SW 1271 (cell line): ENCODE measurements around the gene CYP2W1.
"Not testable (repeated sequence)": the region's sequence is repeated elsewhere in the genome, so short reads cannot be mapped to it uniquely, and the experiment has no call there.

Source experiments
- DNase-seq, 2 experiments: peaks; one replicate each; lab custom pipeline; 2025; lab: John Stamatoyannopoulos, UW

The CYP2W1 gene

DNA sequence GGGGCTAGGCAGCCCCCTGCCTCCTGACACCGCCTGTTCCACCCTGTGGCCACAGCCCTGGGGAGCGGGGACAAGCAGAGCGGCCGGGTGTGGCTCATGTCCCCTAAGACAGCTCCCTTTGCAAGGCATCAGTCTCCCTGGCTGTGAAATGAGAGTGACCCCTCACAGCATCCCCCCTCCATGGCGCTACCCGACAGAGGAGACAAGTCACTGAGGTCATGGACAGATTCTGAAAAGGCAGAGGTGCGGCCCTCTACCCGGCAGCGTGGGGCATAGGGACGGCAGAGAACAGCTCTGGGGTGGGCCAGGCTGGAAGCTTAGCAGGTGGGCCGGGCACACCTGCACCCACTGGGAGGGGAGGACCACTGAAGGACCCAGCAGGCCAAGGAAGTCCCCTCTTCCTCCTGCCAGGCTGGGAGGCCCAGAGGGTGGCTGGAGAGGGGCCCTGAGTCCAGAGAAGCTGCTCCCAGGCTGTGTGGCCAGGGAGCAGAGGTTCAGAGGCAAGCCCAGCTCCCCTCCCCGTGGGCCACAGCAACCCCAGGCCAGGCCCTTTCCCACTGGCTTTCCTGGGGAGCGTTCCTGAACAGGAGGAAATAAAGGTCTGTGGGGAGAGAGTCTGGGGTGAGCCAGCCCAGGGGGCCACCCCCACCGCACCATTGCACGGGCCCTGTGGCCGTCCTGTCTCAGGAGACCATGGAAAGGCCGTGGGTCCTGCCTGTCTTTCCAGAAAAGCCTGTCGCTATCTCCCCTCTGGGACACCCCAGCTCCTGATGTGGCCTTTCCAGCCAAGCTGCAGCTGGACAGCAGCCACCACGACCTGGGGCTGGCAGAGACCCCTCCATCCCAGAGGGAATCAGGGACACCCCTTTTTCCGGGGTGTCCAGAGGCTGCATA lies 30.2 kb upstream of the CYP2W1 start:
- no peak for DNase-seq

DNA sequence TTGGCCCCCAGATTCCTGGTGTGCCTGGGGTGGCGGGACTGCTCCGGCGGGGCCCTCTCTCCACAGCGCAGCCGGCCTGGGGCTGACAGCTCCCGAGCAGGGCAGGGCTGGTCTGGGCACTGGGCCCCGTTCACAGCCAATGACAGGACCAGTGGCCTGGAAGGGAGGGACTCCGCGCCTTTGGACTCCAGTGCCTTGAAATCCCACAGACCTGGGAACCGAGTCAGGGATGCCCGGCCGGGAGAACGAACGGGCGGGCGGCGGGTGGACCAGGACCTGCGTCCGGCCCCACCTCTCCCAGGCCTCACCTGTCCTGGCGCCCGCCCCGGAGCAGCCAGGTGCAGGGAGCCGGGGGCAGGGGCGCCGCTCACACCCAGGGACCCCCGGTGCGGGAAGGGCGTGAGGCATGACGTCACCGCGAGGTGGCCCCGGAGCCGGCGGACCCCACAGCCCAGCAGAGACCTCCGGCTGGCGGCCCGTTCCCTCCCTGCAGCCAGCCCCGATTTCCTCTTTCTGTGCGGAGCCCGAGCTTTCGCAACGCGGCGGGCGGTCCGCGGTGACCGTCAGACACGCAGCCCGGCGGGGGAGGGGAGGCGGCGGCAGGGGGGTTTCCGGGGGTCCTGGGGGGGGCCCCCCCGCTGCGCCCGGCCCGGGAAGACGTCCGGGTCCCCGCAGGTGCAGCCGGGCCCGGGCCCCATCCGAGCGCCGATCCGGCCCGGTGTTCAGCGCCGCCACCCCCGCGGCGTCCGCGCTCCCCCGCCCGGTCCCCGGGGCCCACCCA lies 29.2 kb upstream of the CYP2W1 start:
- DNase-seq, result no peak

DNA sequence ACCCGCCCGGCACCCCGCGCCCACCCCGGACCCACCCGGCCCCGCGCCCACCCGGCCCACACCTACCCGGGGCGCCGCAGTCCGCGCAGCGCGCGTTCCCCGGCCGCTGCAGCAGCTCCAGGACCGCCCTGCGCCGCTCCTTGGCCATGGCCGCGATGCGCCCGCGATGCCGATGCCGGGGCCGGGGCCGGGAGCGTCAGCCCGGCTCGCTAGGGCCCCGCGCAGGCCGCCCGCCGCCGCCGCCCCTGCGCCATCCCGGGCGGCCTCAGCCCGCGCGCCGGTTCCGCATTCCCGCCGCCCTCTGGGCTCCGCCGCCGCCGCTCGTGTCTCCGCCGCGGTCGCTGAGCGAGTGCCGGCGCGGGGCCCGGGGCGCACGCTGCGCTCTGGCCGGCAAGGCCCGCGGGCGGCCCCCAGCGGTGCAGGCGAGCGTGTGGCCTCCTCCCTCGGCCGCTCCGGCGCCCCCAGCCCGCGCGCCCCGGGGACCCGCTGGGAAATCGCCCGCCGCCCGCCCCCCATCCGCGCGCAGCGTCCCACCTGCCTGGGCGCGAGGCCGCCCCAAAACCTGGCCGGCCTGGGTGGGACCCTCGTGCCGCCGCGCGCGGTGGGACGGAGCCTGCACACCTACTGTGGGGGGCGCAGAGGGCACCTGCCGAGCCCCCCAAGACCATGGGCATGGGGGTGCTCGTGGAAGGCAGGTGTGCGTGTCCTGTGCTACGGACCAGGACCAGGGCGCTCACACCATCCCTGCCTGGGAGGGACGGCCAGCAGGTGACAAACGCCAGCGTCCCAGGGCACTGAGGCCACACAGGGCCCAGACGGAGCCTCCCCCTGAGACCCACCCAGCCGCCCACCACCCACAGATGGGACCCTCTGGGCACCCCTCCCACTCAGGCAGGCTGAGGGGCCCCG lies 28.4 kb upstream of the CYP2W1 start, which contains the start of gene ADAP1:
Gene ADAP1, minus strand, starts transcription at position 351 of the 909 bp plus-strand sequence. Its CDS starts 203 bp downstream, at position 148.
- no peak for DNase-seq

DNA sequence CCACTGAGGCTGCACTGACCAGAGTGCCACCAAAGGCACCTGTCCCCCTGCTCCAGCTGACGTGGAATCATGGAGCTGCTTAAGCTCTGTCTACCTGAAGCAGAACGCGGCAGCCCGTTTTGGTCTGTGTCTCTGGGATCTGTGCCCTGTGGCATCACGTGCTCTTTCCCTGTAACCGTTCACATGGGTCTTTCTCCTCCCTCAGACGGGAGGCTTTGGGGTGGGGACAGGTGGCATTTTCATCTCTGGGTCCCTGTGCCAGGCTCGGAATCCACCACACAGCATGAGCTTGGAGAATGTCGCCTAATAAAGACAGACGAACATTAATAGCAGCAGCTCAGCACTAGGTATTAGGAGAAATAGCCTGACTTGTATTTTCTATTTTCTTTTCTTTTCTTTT lies 26.9 kb upstream of the CYP2W1 start:
- no peak for DNase-seq

DNA sequence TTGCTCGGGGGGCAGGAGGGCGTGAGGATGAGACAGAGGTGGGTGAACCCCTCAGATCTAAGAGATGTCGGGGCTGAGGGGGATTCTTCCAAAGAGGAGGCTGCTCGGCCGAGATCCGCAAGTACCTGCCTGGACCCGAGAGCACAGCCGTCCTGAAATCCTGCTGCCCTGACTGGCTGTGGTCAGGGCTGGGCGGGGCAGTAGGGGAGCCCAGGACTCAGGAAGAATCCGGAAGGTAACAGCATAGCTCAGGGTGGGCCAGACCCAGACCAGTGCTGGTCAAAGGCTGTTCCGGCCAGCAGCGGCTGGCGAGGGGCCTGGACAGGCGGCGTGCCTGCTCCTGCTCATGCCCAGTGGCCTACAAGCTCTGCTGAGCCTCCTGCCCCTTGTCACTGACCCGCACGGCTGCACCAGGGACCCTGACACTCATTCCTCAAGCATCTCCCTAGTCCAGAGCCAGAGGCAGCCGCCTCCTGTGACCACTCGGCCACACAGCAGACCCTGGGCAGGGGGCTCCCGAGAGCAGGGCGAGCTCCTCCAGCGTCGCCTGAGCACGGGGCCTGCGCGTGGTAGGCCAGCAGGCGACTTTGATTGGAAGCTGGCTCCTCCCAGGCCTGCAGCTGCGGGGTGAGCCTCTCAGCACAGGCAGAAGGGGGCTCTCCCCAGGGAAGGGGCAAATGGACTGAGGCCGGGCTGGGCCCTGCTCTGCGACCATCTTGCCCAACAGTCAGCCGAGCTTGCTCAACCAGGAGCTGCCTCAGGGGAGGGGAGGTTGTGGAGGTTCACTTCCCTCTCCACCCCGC lies 25.4 kb upstream of the CYP2W1 start:
- no peak for DNase-seq

DNA sequence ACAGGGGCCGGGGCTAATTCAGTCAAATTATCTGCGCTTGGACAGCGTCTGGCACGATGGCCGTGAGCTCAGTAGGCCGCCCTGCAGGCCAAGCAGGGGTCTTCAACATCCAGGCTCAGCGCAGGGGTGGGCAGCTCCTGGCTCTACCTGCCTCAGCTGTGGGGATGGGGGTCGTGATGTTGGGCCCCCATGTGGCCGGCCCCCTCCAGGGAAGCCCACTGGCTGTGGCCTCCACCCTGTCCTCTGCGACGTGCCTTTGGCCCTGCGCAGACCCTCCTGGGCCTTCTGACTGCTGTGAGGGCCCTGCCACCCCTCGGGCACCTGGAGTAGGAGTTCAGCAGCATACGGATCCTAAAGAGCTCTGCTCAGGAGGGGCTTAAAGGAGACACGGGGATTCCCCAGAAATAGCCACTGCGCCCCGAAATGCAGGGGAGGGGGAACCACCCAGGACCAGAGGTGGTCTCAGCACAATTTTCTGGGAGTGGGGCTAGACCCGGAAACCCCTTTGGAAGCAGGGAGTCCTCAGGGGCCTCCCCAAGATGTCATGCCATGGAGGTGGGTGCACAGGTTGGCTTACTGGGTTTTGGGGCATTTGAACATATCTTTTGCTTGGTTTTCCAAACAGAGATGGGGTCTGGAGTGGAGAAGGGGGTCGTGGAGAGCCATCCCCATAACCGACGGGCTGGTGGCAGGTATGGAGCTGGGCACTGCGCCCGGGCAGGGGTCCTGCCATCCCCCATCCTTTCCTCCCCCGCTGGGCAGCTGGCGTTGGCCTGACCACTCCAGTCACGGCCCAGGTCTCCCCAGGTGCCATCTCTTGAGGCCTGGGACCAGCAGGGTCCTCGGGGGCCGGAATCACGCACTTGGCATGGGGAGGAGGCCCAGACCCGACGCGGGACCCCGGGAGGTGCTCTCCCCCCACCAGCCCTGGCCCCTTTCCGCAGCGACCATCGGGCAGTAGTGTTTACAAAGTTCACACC lies 24.5 kb upstream of the CYP2W1 start:
- DNase-seq, result no peak

DNA sequence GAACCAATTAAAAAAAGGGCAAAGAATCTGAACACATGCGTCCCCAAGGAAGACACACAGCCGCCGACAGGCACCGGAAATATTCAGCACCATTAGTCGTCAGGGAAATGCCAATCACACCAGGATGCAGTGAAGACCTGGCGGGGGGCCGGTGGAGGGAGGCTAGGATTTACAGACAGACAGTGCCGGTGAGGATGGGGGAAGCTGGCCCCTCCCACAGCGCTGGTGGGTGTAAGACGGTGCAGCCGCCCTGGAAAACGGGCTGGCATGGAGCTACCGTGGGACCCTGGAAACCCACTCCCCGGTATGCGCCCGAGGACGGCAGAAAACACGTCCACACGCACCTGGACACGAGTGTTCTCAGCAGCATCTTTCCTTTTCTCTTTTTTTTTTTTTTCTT lies 23.7 kb upstream of the CYP2W1 start:
- no peak for DNase-seq

DNA sequence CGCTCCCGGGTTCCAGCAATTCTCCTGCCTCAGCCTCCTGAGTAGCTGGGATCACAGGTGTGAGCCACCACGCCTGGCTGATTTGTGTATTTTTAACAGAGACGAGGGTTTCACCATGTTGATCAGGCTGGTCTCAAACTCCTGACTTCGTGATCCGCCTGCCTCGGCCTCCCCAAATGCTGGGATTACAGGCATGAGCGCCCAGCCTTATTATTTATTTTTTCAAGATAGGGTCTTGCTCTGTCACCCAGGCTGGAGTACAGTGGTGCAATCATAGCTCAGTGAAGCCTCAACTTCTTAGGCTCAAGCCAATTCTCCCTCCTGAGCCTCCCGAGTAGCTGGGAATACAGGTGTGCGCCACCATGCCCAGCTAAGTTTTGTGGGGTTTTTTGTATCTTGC lies 23.2 kb upstream of the CYP2W1 start:
- not testable (repeated sequence) for DNase-seq

DNA sequence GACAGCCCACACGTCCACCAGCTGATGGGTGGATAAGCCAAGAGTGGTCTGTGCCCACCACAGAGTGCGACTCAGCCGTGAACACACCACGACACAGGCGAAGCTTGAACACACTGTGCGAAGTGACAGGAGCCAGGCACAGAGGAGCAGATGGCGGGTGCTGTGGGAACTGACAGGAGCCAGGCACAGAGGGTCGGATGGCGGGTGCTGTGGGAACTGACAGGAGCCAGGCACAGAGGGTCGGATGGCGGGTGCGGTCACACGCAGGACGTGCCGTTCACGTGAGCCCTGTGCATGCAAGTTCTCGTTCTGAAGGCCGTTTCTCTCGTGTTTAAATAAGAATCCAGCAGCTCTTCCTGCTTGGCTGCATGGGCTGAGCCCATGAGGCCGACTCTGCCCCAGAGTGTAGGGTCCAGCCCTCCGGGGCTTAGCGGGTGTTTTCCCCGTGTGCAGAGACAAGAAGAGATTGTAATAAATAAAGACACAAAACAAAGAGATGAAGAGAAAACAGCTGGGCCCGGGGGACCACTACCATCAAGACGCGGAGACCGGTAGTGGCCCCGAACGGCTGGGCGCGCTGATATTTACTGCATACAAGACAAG lies 22.6 kb upstream of the CYP2W1 start:
- no peak for DNase-seq

DNA sequence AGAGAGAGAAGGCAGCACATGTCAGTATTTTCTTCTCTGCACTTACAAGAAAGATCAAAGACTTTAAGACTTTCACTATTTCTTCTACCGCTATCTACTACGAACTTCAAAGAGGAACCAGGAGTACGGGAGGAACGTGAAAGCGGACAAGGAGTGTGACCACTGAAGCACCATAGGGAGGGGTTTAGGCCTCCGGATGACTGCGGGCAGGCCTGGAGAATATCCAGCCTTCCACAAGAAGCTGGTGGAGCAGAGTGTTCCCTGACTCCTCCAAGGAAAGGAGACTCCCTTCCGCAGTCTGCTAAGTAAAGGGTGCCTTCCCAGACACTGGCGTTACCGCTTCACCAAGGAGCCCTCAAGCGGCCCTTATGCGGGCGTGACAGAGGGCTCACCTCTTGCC lies 22.0 kb upstream of the CYP2W1 start:
- not testable (repeated sequence) for DNase-seq

DNA sequence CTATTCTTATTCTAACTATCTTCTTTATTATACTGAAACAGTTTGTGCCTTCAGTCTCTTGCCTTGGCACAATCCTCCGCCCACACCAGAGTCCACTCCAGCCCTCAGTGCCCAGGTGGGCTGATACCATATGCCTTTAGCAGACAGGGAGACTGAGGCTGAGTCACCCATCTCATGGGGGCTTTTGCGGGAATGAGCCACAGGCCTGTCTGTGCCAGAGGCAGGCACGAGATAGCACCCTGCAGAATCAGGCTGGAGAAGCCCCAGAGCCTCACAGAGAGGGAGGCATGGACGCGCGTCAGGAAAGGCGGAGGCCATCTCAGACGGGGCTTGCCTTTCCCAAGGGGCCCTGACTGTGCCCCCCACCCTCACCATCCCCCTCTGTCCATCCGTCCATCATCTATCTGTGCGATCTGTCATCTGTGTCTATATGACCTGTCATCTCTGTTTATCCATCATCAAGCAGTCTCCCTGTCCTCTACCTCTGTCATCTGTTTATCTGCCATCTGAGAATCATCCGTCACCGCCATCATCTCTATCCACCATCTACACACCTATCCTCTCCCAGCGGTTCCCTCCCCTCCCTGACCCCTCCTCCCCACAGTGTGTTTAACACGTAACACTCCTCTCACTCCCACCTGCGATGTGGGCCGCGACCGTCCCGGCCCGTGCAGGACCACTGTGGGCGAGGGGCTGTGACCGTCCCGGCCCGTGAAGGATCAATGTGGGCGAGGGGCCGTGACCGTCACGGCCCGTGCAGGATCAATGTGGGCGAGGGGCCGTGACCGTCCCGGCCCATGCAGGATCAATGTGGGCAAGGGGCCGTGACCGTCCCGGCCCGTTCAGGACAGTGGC lies 21.2 kb upstream of the CYP2W1 start:
- no peak for DNase-seq

DNA sequence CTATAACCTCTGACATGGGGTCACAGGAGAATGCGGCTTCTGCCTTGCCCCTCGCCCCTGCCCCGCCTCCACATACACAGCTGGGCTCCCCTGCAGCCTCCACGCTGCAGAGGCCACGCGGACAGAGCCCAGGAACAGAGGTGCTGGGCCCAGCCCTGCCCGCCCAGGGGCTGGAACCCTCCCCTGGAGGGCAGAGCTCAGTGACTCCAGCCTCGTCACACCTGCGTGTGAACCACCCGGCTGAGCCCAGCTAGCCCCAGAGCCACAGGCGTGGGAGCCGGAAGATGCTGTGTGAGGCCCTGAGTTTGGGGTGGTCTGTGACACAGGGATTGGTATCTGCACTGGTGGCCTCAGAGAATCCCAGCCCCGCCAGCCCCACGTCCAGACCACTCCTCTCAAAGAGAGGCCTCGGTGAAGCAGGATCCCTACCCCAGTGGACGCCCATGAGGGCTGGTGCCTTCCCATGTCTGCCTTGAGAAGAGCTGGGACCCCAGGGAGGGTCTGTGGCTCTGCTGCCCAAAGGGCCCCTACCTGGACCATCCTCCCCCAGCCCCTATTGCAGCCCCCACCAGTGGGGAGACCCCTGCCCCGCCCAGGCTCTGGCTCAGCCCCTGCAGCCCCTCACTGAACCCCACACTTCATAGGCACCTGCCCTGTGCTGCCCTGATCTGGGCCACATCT lies 20.4 kb upstream of the CYP2W1 start:
- no peak for DNase-seq

DNA sequence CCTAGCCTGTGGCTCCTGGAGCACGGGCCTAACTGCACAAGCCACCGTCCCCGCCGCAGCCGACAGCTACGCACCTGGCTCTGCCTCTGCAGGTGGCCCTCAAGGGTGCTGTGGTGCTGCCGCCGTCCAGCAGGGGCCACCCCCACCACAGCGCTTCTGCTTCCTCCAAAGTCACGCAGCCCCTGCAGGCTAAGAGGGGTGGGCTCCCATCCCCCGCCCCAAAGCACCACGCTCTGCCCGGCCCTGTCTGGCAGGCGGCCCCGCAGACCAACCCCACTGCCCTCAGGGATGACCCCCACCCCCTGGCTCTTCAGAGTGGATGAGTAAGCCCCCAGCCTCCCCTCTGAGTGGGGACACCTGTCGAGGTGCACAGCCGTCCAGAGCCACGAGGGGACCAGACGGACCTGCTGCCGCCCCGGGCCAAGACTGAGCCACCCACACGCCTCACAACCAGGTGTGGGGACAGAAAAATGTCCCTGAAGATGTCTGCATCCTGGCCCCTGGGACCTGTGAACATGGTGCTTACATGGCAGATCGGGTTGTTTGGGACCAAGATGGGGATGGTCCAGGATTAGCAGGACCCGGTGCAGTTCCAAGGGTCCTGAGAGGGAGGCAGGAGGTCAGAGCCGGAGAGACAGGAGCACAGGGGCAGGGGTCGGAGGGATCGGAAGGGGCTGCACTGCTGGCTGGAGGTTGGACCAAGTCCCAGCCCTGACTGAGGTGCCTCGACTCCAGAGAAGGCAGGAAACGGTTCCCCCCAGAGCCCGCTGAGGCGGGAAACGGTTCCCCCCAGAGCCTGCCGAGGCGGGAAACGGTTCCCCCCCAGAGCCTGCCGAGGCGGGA lies 19.5 kb upstream of the CYP2W1 start:
- DNase-seq, result no peak

DNA sequence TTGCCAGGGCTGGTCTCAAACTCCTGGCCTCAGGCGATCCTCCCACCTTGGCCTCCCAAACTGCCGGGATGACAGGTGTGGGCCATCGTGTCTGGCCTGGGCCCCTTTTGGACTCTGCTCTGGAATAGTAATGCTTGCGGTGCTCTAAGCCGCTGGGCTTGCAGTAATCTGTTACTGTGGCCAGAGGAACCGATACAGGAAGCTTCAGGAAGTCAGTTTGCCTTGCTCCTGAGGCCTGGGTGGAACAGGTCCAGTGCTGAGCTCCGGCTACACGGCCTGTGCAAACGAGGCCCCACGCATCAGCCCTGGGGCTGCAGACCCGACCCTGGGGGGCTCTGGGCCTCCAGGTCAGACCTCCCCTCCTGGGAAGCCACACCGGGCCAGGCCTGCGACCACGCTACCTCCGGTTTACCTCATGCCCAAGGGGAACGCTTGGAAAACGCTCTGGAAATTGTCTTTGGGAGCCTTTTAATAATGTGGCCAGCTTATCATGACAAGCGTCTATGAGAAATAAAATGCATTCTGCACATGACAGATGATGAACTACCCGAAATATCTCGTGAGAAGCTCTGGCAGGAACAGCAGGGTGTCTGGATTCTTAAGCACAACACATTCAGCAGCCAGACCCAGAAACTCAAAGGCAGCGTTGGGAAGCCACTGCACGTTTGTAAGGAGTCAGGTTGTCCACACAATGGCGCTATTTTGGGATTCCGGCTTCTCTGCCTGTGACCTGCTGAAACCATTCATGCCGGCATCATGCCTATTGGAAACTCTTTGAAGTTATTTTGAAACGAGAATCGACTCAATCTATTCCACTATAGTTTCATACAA lies 18.4 kb upstream of the CYP2W1 start:
- no peak for DNase-seq

DNA sequence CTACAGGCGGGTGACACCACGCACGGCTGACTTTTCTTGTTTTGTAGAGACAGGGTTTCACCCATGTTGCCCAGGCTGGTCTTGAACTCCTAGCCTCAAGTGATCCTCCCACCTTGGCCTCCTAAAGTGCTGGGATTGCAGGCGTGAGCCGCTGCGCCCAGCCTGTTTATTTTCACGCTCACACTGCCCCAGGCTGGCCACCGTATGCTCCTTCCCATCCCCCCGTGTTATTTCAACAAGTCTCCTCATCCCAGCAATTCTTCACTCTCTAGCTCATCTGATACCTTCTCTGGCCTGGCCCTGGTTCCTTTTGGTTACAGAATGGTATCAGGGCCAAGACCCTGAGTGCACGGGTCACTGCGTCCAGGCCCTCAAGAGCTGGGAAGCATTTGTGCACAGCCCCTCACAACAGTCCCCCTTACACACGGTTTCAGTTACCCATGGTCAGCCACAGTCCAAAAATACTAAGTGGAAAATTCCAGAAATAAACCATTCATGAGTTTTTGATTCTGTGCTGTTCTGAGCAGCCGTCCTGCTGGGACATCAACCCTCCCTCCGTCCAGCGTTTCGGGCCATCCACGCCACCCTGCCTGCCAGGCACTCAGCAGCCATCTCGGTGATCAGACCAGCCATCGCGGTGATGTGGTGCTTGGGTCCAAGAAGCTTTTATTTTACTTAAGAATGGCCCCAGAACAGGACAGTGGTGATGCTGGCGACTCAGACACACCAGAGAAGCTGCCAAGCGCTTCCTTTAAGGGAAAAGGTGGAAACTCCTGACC lies 16.5 kb upstream of the CYP2W1 start:
- DNase-seq, result no peak
